Breast epithelium (tissue), 4 donors: ENCODE measurements around the gene SEMA4D. TPM values are rescaled to one million over a fixed set of nuclear protein-coding genes. Genes with fewer than 3 reads are reported as not detected.

Experiments used
- DNase-seq, 2 donors: peaks; one replicate each; pipeline ENCODE4 v3.0.0-alpha.2; 2019; ENCODE audit warnings: low spot score in 2 of 2
- H3K27ac ChIP-seq, 2 donors: fragments of 200-600 bp; sonication (generic) in 1 of 2; one replicate each; pipeline ENCODE4 v1.5.1; 2016 to 2019; ENCODE audit warnings: mild to moderate bottlenecking in 1 of 2
- H3K27me3 ChIP-seq, 2 donors: fragments of 200-600 bp; sonication (generic) in 1 of 2; one replicate each; pipeline versions ENCODE4 v1.5.1 to v1.6.0; 2017 to 2019; ENCODE audit warnings: control low read depth in 1 of 2, mild to moderate bottlenecking in 1 of 2
- H3K36me3 ChIP-seq: fragments of 200-600 bp; one replicate; pipeline ENCODE4 v1.5.1; 2019
- H3K4me1 ChIP-seq, 2 donors: fragments of 200-600 bp; sonication (generic); one replicate each; pipeline ENCODE4 v1.5.1; 2016 to 2019; ENCODE audit warnings: control low read depth in 1 of 2
- H3K4me3 ChIP-seq, 3 donors: fragments of 200-600 bp; sonication (generic); 1 replicate in 2 of 3; 2 replicates in 1 of 3; pipeline ENCODE4 v1.5.1; 2016 to 2019; ENCODE audit warnings: mild to moderate bottlenecking in 3 of 3, moderate library complexity in 2 of 3
- H3K9me3 ChIP-seq, 2 donors: fragments of 200-600 bp; sonication (generic) in 1 of 2; one replicate each; pipeline ENCODE4 v1.5.1; 2016 to 2019; ENCODE audit warnings: control low read depth in 1 of 2
- POLR2A ChIP-seq: fragments of 450-650 bp; IDR thresholded peaks from one replicate; pipeline ENCODE4 v1.6.1; 2016; ENCODE audit warnings: antibody characterized with exemption, mild to moderate bottlenecking, moderate library complexity
- POLR2AphosphoS5 ChIP-seq, 3 donors: sonication (generic); formaldehyde crosslinking; IDR thresholded peaks; one replicate each; pipeline ENCODE4 v1.6.1; 2017; ENCODE audit warnings: antibody characterized with exemption in 3 of 3
- intact Hi-C: fragments of 100-400 bp; cut with DNase I; formaldehyde crosslinking; loops from one replicate; pipeline ENCODE4 v1.15.1; 2023; ENCODE audit warnings: low total_unique reads
- total RNA-seq, 3 donors: library from RNA; depleted of rRNA; stranded (reverse); fragments of >200 nt; gene quantifications; one replicate each; pipeline ENCODE4 v1.1.0, GENCODE V29; 2016
- TF ChIP-seq, protein P1 (sequence below), 3 donors: fragments of 450-650 bp; IDR thresholded peaks; one replicate each; pipeline ENCODE4 v1.5.1; 2016 to 2017; ENCODE audit warnings: antibody characterized with exemption in 3 of 3, mild to moderate bottlenecking in 3 of 3, moderate library complexity in 3 of 3

SEMA4D gene
- total RNA-seq, 3 donors from 2014 or later = 9.9 to 24.6 (median 16.1) TPM

GRCh38 chr9:89525446-89526374 lies 27.8 kb upstream of the SEMA4D start:
- H3K27me3 ChIP-seq = no peaks in the 10 kb centered on the region
- H3K4me3 ChIP-seq = no peak overlapping the region
- no peak for DNase-seq
- no peaks in the 10 kb centered on the region for H3K4me1 ChIP-seq
- TF ChIP-seq POLR2A (no peak), POLR2AphosphoS5 (IDR thresholded peaks at IDR 0.05) (no peak)
- TF ChIP-seq, protein P1, sequence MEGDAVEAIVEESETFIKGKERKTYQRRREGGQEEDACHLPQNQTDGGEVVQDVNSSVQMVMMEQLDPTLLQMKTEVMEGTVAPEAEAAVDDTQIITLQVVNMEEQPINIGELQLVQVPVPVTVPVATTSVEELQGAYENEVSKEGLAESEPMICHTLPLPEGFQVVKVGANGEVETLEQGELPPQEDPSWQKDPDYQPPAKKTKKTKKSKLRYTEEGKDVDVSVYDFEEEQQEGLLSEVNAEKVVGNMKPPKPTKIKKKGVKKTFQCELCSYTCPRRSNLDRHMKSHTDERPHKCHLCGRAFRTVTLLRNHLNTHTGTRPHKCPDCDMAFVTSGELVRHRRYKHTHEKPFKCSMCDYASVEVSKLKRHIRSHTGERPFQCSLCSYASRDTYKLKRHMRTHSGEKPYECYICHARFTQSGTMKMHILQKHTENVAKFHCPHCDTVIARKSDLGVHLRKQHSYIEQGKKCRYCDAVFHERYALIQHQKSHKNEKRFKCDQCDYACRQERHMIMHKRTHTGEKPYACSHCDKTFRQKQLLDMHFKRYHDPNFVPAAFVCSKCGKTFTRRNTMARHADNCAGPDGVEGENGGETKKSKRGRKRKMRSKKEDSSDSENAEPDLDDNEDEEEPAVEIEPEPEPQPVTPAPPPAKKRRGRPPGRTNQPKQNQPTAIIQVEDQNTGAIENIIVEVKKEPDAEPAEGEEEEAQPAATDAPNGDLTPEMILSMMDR (IDR thresholded peaks at IDR 0.05) = no peak
- H3K9me3 ChIP-seq = peaks cover 0 to 6% of the 10 kb centered on the region in 2 donors
- intact Hi-C loops = no loop called here
- no peak overlapping the region for H3K27ac ChIP-seq
- no peaks in the 10 kb centered on the region for H3K36me3 ChIP-seq

DNA sequence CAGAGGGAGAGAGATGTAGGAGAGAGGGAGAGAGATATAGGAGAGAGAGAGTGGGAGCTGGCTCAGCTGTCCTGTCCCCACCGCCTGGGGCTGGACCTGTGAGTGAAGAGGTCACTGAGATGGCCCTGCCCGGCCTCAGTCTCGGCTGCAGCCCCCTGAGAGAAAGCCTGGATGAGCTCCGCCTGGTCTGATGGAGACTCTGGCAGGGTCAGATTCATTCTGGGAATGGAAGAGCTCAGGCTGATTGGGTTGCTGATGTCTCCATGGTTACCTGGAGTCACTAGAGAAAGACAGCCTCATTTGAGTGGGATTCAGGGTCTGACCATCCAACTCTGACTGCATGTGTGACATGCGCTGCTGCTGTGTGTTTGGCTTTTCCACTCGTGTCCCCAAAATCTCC lies 27.1 kb upstream of the SEMA4D start:
- peaks cover 0 to 6% of the 10 kb centered on the region in 2 donors for H3K9me3 ChIP-seq
- DNase-seq = no peak
- H3K4me3 ChIP-seq = no peak overlapping the region
- intact Hi-C loops = no loop called here
- no peak overlapping the region for H3K27ac ChIP-seq
- H3K4me1 ChIP-seq = no peaks in the 10 kb centered on the region
- TF ChIP-seq POLR2A (no peak), POLR2AphosphoS5 (IDR thresholded peaks at IDR 0.05) (no peak)
- TF ChIP-seq, protein P1 (IDR thresholded peaks at IDR 0.05) = no peak
- H3K36me3 ChIP-seq = no peaks in the 10 kb centered on the region
- H3K27me3 ChIP-seq = no peaks in the 10 kb centered on the region

- peaks cover 0 to 6% of the 10 kb centered on the region in 2 donors for H3K9me3 ChIP-seq
- H3K27me3 ChIP-seq = no peaks in the 10 kb centered on the region
- H3K4me1 ChIP-seq = no peaks in the 10 kb centered on the region
- H3K4me3 ChIP-seq = no peak overlapping the region
- TF ChIP-seq POLR2A = no peak
- TF ChIP-seq, protein P1 (IDR thresholded peaks at IDR 0.05) = no peak
- no peak for TF ChIP-seq POLR2AphosphoS5 (IDR thresholded peaks at IDR 0.05)
- no peak for DNase-seq
- intact Hi-C loops = no loop called here
- H3K36me3 ChIP-seq = no peaks in the 10 kb centered on the region
- no peak overlapping the region for H3K27ac ChIP-seq
Observed at GRCh38 chr9:89523948-89524347, 26.0 kb upstream of the SEMA4D start.

DNA sequence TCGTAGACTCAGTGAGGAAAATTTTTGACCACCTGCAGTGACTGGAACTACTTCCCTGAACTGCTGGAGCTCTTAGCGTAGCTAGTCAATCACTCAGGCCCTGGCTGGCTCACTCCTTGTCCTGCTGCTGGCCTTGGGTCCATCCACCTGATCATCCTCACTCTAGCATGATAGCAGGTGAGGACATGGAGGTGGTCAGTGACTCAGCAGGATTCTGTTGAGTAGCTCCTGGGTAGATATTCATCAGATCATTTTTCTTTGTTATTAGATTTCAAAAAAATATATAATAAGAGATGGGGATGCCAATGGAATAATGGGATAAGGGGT lies 25.0 kb upstream of the SEMA4D start:
- Histone ChIP-seq H3K4me1 (no peaks in the 10 kb centered on the region), H3K4me3 (no peak overlapping the region), H3K9me3 (peaks cover 0 to 2% of the 10 kb centered on the region in 2 donors), H3K27me3 (no peaks in the 10 kb centered on the region), H3K36me3 (no peaks in the 10 kb centered on the region), H3K27ac (no peak overlapping the region)
- intact Hi-C loops = no loop called here
- TF ChIP-seq, protein P1 (IDR thresholded peaks at IDR 0.05) = no peak
- TF ChIP-seq POLR2A (no peak), POLR2AphosphoS5 (IDR thresholded peaks at IDR 0.05) (no peak)
- DNase-seq = no peak

GRCh38 chr9:89522261-89522958 lies 24.5 kb upstream of the SEMA4D start:
- intact Hi-C loops = no loop called here
- Histone ChIP-seq H3K36me3 (no peaks in the 10 kb centered on the region), H3K27ac (no peak overlapping the region), H3K4me3 (no peak overlapping the region), H3K27me3 (no peaks in the 10 kb centered on the region), H3K9me3 (no peaks in the 10 kb centered on the region), H3K4me1 (no peaks in the 10 kb centered on the region)
- TF ChIP-seq POLR2AphosphoS5 (IDR thresholded peaks at IDR 0.05) (no peak), POLR2A (no peak)
- TF ChIP-seq, protein P1 (IDR thresholded peaks at IDR 0.05) = no peak
- DNase-seq = no peak
